ENCODE data around the gene PFDN4.

- TF ChIP-seq CTCF (IDR thresholded peaks at IDR 0.05) (no peak), POLR2A (IDR thresholded peaks at IDR 0.05) (no peak), EP300 (IDR thresholded peaks at IDR 0.05; ENCODE audit: low read depth) (no peak), POLR2AphosphoS5 (IDR thresholded peaks at IDR 0.05) (no peak)
Observed at GRCh38 chr20:54223285-54223684, 15.4 kb downstream of the PFDN4 start.

Measured in transverse colon (tissue), 4 donors.